Measurements from ENCODE around the gene NHS. TPM values are rescaled to one million over a fixed set of nuclear protein-coding genes. Genes with fewer than 3 reads are reported as not detected.
A peak's percentile ranks its signal among the peaks of the same experiment; 100 is the strongest.

NHS gene
- total RNA-seq, 1 donor from 2014 or later = 3.6 TPM

- no peak for DNase-seq (ENCODE audit: low spot score)
Measured at GRCh38 chrX:17448188-17448587, 73.2 kb downstream of the NHS start.

DNA sequence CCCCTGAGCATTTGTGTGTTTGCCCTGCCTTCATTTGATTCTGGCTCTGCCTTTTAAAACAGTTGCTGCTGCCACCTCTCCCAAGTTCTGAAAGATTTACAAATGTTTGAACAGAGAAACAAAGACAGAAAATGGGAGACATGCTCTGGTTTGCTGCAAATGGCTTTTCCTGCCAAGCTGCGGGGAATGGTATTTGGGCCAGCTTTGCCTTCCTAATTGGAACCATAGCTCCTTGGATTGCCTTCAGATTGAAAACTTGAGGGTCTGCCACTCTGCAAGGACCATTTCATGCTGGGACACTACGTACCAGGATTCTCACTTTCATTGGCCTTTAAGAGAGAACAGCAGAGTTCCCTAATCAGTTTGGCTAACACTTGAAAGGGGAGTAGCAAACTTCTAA lies 74.9 kb downstream of the NHS start:
- DNase-seq (ENCODE audit: low spot score) = no peak

GRCh38 chrX:17453788-17454187 lies 78.8 kb downstream of the NHS start:
- no peak for DNase-seq (ENCODE audit: low spot score)

- DNase-seq (ENCODE audit: low spot score) = no peak
Measured at GRCh38 chrX:17456526-17456925, 81.5 kb downstream of the NHS start.

DNA sequence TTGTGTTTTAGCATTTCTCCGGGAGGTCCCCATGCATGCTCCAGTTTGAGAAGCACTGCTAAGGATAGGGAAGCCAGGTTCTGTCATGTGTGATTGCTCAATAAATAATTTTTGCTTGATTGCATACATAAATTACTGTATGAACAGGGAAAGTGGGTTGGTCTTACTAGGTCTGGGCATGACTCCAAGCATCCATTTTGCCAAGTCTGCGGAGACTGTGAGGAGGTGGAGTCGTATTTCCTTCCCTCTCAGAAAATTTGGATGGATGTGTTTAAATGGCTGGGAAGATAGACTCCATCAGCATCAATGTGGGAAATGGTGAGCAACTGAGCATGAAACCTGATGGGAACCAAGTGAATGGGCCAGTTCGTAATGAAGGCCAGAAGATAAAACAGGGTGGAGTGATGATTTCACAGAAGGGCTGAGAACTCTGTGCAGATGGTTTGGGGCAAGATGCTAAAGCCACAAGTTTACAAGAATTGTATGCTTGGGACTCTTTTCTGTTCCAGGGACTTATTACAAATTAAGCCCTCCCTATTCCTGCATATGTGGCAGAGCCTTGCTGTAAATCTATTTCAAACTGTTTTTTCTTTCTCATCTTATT lies 84.1 kb downstream of the NHS start:
- DNase-seq (ENCODE audit: low spot score) = peak; percentile 35

DNA sequence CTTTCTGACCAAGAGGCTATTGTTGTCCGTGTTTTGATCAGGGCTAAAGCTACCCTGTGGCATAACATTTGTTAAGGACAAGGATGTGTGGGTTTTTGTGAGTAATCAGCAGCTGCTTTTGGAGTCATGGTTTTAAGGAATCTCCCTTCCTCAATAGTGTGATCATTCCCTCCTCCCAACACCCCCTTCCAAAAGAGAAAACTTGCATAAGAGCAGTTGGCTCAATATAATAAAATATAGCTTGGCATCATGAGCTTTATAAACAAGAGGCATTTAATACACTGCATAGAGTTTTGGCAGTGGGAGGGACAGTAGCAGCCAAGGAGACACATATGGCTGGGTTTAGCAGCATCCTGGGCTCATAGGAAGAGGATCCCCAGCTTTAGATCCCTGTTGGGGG lies 84.7 kb downstream of the NHS start:
- no peak for DNase-seq (ENCODE audit: low spot score)

DNA sequence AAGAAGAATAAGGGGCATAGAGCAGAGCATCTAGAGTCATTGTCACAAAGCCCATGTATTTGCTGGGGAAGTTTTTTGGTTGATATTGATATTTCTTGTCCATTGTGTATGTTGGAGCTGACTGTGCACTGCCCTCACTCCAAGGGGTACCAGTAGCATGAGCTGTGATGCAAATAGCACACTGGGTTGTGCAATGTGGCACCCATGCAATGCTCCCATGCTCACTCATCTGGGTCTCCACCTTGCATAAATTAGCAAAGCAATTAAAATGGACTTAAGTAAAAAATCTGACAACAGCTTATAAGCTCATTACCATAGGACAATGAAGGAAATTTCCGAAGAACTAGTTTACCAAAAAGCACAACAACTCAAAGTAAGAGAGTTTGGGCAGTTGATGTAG lies 87.9 kb downstream of the NHS start:
- DNase-seq (ENCODE audit: low spot score) = no peak

DNA sequence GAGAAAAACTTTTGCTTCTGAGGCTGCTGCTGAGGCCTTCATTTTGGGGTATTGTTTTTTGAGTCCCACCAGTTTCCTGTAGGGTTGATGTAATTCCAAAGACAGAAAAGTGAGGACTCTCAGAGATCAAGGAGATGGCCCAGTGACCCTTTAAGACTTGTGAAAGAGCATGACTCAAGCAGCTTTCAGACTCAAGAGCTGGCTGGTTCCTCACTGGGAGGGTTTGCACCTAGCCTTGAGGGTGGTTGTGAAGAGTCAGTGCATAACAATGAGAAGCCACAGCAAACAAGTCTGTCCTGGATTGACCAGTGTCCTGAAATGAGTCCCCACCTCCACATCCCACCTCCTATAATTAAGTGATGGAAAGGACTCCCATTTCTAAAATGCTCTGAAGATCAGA lies 89.2 kb downstream of the NHS start:
- no peak for DNase-seq (ENCODE audit: low spot score)

GRCh38 chrX:17465201-17465600 lies 90.2 kb downstream of the NHS start:
- no peak for DNase-seq (ENCODE audit: low spot score)

DNA sequence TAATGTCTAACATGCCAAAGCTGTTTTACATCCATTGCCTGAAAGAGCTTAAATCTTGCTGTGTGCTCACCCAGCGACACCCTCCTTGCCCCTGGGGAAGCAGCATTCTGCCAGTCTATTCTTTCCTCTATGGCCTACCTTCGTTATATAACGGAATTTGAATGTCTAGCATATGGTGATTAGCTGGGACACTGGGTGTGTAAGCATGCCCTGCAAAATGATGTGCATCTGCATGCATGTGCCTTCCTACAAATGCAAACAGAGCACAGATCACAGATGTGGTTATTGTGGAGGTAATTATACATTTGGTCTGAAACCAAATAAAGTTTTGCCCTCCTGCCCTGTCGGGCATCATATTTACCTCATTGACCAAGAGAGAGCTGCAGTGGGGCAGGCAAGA lies 90.8 kb downstream of the NHS start:
- no peak for DNase-seq (ENCODE audit: low spot score)

DNA sequence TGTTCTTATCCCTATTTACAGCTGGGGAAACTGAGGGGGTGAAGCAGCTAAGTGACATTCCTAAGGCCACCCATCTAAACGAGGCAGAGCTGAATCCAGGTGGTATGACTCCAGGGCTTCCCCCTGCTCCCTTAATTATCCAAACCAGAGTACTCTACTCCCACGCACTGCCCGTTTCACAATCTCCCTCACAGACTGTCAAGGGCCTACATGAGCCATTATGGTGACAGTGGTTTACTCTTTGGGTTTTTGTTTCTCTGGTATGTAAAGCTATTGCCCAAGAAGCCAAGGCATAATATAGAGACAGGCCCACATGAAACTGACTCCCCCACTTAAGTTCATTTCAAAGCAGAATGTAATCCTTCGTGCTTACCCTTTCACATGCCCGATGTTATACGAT lies 95.1 kb downstream of the NHS start:
- DNase-seq (ENCODE audit: low spot score) = no peak

- no peak for DNase-seq (ENCODE audit: low spot score)
Measured at GRCh38 chrX:17471121-17471520, 96.1 kb downstream of the NHS start.

- no peak for DNase-seq (ENCODE audit: low spot score)
Measured at GRCh38 chrX:17471861-17472260, 96.9 kb downstream of the NHS start.

DNA sequence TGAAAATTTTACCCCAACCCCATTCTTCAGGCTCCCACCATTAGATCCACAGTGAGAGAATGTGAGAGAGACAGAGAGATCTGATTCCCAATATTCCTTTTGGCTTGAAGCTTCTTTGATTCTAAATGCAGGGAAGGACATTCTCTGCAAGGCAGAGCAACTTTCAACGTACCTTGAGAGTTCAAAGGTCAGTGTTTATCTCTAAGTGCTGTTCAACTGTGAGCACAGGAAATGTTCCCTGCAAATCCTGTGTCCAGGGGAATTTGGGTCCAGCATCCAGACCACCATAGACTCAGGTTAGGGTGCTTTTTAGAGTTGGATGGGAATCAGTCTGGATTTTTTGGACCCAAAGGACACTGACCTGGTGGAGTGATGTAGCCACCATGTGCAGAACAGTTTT lies 97.4 kb downstream of the NHS start:
- no peak for DNase-seq (ENCODE audit: low spot score)

- no peak for DNase-seq (ENCODE audit: low spot score)
Measured at GRCh38 chrX:17473021-17473420, 98.0 kb downstream of the NHS start.

- no peak for DNase-seq (ENCODE audit: low spot score)
Measured at GRCh38 chrX:17474892-17475291, 99.9 kb downstream of the NHS start.

GRCh38 chrX:17475449-17476217 lies 100.6 kb downstream of the NHS start:
- peak; percentile 22 for DNase-seq (ENCODE audit: low spot score)

DNA sequence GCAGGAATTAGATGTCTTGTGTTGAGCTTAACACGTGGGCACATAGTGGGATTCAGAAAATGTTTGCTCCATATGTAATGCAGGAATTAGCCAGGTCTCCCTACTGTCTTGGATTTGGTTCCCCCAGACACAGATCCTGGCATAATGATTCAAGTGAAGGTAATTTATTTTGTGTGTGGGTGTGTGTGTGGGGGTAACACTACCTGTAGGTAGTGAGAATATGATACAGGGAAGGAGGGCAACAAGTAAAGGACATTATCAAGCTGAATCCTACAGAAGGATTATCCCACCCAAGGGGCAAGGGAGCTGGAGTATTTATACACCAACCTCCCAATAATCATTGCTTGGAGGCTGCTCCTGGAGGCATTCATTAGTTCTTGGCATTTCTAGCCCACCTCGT lies 101.4 kb downstream of the NHS start:
- no peak for DNase-seq (ENCODE audit: low spot score)

GRCh38 chrX:17481086-17481485 lies 106.1 kb downstream of the NHS start:
- no peak for DNase-seq (ENCODE audit: low spot score)

DNA sequence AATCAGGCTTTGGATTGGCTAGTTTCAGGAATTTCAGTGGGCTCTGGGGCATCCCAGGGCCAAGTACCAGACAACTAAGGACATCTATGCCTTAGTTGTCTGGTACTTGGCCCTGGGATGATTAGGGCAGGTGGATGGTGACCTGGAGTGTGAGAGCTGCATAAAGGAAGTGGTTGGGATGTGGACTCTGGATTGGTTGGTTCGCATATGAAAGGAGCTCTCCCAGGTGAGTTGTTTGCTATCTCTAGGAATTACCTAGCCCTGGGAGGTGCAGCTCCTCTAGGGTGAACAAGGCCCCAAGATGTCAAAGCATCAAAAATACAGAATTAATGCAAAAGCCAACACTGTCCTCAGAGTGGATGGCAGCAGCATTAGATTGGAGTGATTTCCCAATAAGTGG lies 109.6 kb downstream of the NHS start:
- no peak for DNase-seq (ENCODE audit: low spot score)

GRCh38 chrX:17485391-17485790 lies 110.4 kb downstream of the NHS start:
- DNase-seq (ENCODE audit: low spot score) = no peak

- peak; percentile 18 for DNase-seq (ENCODE audit: low spot score)
Measured at GRCh38 chrX:17488036-17488435, 113.0 kb downstream of the NHS start.

- DNase-seq (ENCODE audit: low spot score) = no peak
Measured at GRCh38 chrX:17494216-17494615, 119.2 kb downstream of the NHS start.

DNA sequence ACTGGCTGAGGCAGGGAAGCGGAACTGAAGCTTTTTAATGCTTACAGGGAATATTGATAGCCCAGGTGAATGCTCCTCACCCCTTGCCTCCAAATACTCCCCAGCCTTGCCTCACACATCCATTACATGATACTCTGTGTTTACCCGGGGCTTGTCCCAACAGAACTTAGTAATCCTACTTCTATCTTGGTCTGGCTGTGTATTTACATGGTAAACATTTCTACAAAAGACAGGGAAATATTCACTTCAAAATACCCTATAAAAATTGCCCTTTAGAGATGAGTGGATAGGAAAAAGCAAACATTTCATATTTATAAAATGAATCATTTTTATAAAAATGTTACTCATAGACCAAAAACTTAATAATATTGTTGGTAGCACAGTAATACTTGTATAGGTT lies 120.1 kb downstream of the NHS start:
- no peak for DNase-seq (ENCODE audit: low spot score)

All from umbilical cord (tissue), 2 donors.